Esophagus muscularis mucosa (tissue), 4 donors: ENCODE data around the gene TATDN3.

Experiments
- EP300 ChIP-seq: sonication (generic); formaldehyde crosslinking; IDR thresholded peaks from one replicate; pipeline ENCODE4 v1.6.1; 2017; ENCODE audit warnings: antibody characterized with exemption
- POLR2A ChIP-seq: fragments of 450-650 bp; IDR thresholded peaks from one replicate; pipeline ENCODE4 v1.6.1; 2017; ENCODE audit warnings: antibody characterized with exemption, moderate library complexity, mild to moderate bottlenecking, low read depth
- POLR2AphosphoS5 ChIP-seq, 2 donors: sonication (generic); formaldehyde crosslinking; IDR thresholded peaks; one replicate each; pipeline ENCODE4 v1.6.1; 2017; ENCODE audit warnings: antibody characterized with exemption in 2 of 2
- TF ChIP-seq, protein P1 (sequence below), 3 experiments: fragments of 200-600 bp in 2 of 3; fragments of 450-650 bp in 1 of 3; sonication (generic) in 2 of 3; IDR thresholded peaks; one replicate each; pipeline ENCODE4 v1.5.1; 2017 to 2019; ENCODE audit warnings: antibody characterized with exemption in 3 of 3, mild to moderate bottlenecking in 2 of 3, moderate library complexity in 1 of 3

DNA sequence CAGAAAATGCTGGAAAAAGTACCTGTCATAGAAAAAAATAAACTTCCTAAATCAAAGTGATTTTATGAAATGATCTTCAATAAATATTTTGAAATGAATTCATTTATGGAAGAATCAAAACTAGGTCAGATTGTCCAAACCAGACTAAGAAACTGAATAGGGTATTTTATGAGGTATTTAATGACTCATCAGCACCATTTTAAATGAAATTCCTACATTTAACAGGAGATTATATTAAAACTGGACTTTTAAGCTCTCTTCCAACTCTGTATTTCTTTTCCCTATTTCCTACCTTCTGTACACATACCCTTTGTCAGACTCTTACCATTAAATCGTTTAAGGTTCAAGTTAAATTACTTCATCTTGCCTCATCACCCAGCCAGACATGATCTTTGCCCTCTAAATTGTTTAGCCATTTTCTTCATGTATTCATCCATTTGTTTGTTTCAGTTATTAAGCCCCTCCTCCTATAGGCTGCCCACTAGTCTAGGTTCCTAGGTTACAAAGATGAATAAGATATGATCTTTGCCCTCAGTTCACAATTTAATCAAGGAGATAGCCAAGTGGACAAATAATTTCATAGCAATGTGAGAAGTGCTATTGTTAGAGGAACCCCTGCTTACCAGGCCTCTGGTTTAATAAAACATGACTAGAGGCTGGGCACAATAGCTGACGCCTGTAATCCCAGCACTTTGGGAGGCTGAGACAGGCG, 25.0 kb downstream of the TATDN3 start:
- no peak for TF ChIP-seq POLR2AphosphoS5 (IDR thresholded peaks at IDR 0.05)
- TF ChIP-seq, protein P1, sequence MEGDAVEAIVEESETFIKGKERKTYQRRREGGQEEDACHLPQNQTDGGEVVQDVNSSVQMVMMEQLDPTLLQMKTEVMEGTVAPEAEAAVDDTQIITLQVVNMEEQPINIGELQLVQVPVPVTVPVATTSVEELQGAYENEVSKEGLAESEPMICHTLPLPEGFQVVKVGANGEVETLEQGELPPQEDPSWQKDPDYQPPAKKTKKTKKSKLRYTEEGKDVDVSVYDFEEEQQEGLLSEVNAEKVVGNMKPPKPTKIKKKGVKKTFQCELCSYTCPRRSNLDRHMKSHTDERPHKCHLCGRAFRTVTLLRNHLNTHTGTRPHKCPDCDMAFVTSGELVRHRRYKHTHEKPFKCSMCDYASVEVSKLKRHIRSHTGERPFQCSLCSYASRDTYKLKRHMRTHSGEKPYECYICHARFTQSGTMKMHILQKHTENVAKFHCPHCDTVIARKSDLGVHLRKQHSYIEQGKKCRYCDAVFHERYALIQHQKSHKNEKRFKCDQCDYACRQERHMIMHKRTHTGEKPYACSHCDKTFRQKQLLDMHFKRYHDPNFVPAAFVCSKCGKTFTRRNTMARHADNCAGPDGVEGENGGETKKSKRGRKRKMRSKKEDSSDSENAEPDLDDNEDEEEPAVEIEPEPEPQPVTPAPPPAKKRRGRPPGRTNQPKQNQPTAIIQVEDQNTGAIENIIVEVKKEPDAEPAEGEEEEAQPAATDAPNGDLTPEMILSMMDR (IDR thresholded peaks at IDR 0.05): no peak
- no peak for TF ChIP-seq POLR2A
- no peak for TF ChIP-seq EP300
